DMS114 treated with DMSO at 0.1 percent for 48 hours (cell line): ENCODE measurements around the gene RPL39L.
"Not testable (repeated sequence)": the region's sequence is repeated elsewhere in the genome, so short reads cannot be mapped to it uniquely, and the experiment has no call there.

ENCODE experiments used
- DNase-seq: peaks from one replicate; lab custom pipeline; 2025; ENCODE audit not compliant: unreplicated experiment; lab: John Stamatoyannopoulos, UW

RPL39L gene

DNA sequence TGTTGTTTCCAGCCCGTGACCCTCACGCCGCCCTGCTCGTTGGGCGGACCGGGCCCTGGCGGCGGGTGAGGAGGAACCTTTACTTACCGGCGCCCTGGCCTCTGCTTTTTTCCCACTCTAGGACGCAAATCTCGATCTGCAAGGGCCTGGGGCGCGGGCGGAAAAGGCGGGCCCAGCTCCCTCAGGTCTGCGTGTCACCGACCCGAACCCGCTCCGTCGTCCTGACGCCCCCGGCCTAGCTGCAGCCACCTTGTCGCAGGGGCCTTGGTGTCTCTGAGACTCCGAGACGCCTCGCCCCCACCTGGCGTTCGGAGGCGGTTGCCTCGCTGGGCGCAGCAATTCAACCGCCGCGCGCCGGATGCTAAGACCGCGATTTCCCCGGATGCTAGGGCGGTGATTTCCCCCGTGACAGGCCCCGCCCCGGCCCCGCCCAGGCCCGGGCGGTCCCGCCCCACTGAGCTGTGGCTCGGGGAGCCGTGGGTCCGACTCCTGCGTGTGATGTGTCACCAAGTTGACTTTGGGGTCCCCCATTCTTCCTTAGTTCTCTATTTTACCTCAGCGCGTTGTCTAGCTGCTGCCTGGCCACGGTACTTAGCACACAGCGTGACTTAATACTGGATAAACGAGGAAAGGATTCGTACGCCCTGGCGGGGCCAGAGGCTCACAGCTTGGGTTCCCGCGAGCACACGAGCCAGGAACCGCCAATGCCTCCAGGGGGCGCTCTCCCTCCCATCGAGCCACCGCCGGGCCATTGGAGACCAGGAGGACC is at the start of gene RPL39L:
RPL39L (minus strand) TSS at position 371 of the 769 bp plus-strand sequence. CDS start 18,196 bp downstream, outside the sequence.
- peak; percentile 82 for DNase-seq

DNA sequence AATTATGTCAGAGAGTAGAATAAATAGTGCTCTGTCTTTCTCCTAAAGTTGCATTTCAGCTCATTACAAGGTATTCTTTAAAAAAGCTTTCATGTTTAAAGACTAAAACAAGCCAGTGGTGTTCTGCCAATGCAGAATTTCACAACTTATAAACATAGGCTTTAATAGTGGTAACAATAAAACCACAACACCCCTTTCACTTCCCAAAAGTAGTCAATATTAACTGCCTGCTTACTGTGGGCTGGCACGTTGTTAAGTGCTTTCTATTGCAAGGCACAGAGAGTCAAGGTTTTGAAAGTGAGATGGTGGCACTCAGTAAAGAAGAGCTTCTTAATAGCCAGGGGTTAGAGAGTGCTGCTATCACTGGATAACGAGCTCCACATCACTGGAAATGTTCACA is 49.6 kb upstream of the RPL39L start:
- DNase-seq = no peak

DNA sequence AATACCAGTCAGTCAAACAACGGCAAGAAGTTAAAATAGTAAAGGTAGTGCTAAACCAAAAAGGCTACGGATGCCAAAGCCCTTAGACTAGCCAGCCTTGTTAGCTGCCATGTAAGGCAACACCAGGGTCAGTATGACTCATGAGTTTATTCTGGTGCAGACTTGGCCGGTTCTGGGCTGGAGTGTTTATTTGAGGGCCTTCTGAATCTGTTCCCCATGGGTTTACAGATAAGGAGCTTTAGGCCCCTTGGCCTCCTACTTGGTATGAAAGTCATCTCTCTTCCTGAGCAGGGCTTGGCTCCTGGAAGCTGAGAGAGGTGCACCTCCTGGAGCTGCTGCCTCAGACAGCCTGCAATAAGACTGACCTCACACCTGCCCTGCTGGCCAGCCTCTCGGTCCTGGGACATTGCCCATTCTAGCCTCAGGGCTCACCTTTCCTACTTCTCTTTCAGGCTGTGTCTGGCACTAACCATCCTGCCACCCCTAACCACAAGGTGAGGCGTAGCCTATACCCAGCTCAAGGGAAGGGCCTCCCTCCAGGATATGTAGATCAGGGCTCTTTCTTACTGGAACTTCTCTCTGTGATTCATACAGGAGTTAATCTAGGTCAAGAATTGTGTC is 47.6 kb upstream of the RPL39L start:
- DNase-seq = no peak

DNA sequence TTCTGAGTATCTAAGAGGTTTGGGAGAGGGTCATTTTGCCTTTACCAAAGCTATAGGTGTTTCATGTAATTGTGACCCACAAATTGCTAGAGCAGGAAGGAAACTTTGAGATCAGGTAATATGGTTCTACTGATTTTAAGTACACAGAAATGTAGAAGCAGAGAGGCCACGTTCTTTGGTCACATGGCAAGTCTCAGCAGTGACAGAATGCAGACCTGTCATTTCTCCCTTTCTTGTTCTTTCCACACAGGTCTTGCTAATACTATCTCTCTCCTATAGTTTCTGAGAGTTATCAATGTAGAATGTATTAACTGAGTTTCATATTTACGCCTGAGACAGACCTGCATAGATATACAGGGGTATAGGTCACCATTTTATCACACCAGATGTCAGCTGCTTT is 47.1 kb upstream of the RPL39L start:
- DNase-seq = no peak

DNA sequence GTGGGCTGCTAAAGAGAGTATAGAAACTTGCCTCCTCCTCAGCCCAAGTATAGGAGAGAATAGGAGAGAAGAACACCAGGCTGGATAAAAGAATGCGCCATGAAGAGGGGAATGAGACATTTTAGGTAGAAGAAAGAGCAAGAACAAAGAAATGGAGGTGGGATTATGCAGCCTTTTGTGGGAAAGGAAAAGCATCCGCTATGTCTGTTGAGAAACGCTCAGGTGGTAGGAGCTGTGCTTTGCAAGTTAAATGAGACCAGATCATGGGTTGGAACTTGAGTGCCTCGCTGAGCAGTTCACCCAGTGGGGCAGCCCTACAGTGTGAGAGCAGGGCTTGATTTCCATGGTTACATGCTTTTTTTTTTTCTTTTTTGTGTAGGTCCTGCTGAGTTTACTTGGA is 46.5 kb upstream of the RPL39L start:
- no peak for DNase-seq

DNA sequence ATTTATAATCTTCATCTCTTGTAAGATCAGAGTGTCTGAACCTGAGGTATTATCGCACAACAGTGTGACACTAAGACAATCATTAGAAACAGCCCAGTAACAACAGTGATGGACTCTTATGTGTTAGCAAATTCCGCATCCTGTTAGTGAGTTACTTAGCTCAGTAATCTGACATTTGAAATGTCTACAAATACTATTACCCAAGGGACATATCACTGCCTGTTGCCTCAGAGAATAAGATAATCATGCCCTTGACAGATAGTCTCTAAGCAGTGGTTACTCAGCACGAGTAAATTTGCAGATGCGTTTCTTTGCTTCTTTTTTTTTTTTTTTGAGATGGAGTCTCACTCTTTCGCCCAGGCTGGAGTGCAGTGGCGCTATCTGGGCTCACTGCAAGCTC is 44.6 kb upstream of the RPL39L start:
- no peak for DNase-seq

DNA sequence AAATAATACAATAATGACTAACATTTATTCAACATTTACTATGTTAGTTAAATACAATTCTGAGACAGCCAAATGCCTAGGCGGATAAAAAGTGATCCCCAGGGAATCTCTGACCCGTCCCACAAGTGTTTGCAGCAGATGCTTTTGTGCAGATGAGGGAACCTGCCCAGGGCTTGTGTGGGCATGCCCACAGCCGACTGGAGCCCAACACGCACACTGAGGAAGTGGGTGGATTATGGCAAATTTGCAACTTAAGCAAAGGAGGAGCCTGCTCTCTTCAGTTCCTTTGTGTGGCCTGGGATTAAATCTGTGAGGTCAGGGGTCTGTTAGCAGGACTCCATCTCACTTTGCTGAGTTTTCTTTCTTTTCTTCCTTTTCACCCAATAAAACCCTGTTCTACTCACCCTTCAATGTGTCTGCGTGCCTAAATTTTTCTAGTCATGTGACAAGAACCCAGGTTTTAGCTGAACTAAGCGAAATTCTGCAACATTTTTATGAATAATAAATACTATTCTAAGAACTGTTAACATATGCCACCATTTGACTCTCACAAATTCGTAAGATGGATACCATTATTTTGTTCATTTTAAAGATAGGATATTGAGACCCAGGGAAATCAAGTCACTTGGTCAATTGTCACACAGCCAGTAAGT is 44.0 kb upstream of the RPL39L start:
- no peak for DNase-seq

DNA sequence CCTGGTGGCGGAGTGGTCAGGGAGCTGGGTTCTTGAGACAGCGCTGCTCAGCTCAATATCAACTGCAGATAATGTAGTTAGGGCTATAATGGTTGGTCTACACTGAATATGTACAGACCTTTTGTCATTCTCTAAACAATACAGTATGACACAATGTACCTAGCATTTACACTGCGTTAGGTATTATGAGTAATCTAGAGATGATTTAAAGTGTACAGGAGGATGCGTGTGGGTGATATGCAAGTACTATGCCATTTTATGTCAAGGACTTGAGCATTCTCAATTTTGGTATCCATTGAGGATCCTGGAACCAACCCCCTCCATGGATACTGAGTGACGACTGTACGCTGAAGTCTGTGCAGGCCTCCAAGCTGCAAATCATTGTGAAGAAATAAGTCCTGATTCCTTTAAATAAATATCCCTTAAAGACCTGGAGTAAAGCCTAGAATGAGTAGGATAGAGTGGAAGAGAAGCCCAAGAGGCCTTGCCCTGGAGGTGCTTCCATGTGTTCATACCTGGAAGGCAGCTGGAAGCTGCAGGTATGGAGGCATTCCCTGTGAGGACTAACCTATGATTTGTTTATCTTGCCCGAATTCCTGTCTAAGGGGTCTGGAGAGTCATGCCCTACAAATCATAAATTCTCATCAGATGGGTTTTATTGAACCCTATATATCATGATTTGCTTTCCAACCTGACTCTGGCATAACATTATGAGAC is 42.3 kb upstream of the RPL39L start:
- no peak for DNase-seq

DNA sequence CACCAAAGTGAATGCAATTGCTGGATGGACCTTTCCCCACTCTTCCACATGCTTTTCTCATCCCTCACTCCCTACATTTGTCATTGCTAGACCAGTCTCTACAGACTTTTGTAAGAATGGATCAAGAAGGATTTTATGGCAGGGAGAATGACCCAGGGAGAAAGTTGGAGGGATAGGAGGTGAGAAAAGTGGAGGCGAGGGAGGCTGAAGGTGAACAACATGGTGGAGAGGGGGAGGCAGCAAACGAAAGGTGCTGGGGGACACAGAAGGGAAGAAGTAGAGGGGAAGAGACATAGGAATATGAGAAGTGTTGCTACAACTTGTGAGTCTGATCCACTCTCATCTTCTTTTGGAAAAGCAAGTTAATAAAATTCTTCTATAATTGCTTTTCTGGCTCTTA is 33.6 kb upstream of the RPL39L start:
- DNase-seq = no peak

DNA sequence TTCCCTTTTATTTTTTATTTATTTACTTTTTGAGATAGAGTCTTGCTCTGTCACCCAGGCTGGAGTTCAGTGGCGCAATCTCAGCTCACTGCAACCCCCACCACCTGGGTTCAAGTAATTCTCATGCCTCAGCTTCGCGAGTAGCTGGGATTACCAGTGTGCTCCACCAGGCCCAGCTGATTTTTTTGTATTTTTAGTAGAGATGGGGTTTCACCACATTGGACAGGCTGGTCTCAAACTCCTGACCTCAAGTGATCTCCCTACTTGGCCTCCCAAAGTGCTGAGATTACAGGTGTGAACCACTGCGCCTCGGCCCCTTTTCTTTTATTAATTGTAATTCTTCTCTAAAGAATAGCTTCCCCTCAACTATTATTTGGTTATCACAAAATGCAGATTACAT is 31.6 kb upstream of the RPL39L start:
- not testable (repeated sequence) for DNase-seq

DNA sequence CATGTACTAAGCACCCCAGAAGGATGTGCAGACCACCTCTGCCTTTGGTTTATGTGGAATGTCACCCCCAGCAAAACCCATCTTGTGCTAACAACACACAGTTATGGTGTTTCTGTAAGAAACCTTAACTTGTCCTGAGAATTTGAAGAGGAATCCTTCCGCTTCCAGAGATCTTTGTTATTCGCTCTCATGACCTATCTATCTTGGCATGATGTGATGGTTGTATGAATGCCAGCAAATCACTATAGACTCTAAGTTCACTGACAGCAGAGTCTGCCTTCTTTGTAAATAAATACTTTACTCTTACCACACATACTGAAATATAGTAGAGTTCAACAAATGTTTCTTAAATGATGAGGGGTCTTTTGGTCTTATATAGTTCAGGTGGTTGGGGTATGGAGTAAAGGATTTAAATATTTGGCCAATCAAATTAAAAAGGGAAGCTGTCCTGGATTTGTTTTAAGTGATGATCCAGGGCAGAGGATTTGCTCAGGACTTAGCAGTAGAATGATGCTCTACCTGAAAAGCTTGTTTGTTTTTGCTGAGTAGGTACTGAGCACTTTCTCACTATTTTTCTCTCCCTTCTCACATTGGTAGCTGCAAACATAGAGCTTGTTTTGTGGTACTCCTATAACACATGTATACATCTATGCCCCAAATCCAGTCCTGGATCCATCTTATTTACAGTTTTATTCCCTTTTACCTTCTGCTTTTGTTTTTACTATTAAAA is 30.1 kb upstream of the RPL39L start:
- DNase-seq = no peak

DNA sequence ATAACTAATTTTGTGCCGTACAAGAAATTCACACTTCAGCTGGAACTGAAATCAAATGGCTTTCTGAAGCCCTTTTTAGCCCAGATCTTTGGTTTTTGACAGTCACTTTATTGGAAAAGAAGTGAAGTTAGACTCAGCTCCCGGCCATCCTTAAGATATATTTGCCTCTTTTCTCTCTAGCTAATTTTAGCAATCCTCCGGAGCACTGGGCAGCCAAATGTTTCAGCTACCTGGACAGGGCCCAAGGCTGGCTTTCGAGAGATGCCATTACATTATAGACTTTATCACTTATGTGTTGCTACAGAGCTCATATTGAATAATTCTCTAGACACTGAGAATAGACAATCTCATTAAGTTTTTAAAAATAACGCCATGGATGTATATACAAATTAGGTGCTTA is 28.5 kb upstream of the RPL39L start:
- no peak for DNase-seq

DNA sequence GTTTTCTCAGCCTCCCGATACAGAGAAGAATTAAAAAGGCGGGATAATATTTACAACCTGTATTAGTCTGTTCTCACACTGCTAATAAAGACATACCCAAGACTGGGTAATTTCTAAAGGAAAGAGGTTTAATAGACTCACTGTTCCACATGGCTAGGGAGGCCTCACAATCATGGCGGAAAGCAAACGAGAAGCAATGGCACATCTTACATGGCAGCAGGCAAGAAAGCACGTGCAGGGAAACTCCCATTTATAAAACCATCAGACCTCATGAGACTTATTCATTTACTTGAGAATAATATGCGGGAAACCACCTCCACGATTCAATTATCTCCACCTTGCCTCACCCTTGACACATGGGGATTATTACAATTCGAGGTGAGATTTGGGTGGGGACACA is 27.5 kb upstream of the RPL39L start:
- no peak for DNase-seq

DNA sequence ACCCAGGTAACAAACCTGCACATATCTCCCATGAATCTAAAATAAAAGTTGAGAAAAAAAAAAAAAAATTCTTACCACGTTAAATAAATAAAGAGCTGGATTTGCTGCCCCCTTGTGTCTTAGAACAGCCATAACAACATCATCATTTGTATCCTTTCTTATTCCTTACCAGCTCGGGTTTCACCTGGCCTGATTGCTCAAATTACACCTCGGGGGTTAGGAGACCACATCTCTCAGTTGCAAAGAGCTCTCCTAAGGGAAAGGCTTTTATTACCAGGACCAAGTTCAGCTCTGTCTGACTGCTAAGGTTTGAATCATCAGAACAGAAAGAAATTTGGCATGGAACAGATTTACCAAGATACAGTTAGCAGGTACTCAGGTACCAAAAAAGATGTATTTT is 25.8 kb upstream of the RPL39L start:
- peak; percentile 68 for DNase-seq

DNA sequence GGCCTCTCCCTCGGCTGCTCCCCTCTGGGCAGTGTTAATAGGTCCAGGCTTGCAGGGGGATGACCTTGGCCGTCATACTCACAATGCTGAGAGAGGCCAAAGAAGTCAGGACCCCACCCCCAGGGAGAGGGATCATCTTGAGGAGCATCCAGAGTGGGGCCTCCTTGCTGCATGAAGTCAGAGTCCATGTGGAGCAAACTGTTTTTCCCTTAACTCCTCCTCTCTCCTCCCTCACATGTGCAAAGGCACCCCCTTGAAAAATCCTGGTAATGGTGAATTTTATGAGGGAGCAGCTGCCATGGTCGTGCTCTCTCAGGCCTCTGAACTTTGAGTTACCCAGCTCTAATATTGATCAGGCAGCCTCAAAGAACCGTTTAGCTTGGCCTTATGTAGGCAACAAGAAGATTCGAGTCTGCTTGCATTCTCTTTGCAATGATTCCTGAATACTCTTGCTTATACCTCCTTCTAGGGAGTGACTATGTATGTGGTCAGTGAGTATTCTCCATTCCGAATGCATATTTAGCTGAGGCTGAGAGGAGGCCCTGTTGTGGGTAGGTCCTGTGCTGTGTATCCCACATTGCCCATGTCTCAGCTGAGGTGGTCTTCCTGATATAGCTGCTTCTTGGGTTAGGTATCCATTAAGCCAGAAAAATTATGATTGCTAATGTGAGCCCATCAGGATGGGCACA is 23.1 kb upstream of the RPL39L start:
- DNase-seq = no peak

DNA sequence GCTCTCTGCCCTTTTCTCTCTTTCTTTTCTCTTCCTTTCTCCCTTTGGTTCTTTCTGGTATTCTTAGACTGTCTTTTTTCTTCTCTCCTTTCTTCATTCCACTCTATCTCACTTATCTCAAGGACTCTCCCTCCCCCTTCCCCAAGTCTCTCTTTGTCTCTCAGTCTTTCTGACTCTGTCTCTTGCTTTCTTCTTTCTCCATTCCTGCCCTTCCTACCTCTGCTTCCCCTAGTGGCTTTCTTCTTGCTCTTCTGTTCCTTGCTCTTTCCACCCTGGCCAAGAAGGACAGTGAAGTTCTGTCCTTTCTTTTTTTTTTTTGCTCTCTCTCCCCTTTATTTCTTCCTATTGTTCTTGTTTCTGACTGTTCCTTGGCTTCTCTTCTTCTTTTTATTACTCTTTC is 22.3 kb upstream of the RPL39L start:
- no peak for DNase-seq

DNA sequence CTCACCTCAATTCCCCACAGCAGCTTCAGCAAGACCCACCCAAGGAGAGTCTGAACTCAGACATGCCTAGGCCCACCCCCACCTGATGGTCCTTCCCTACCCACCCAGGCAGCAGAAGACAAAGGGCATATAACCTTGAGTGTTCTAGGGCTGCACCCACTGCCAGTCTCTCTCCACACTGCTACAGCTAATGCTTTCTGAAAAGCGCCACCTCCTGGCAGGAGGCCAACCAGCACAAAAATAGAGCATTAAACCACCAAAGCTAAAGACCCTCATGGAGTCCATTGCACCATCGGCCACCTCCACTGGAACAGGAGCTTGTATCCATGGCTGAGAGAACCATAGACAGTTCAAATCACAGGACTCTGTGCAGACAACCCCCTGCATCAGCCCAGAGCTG is 11.3 kb upstream of the RPL39L start:
- DNase-seq = no peak

DNA sequence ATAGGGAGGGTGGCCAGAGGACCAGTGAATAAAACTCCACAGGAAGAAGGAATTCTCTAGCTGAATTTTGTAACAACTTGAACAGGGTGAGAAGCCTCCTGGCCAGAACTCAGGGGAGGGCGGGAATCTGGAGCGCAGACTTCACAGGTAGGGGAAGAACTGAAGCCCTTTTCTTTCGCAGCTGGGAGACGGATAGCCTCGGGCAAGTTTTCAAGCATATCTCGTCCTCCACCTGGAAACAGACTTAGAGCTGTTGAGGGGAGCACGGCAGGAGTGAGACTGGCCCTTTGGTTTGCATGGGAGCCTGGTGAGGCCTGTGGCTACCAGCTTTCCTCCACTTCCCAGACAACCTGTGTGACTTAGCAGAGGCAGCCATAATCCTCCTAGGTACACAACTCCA is 10.9 kb upstream of the RPL39L start:
- DNase-seq = no peak

DNA sequence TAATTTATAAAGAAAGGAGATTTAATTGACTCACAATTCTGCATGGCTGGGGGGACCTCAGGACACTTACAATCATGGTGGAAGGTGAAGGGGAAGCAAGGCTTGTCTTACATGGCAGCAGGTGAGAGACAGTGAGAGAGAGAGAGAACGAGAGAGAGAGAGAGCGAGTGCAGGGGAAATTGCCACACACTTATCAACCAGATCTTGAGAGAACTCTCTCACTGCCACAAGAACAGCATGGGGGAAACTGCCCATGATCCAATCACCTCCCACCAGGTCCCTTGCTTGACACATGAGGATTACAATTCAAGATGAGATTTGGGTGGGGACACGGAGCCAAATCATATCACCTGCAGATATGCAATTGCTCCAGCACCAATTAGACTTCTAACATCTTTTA is 7.1 kb upstream of the RPL39L start:
- DNase-seq = no peak

DNA sequence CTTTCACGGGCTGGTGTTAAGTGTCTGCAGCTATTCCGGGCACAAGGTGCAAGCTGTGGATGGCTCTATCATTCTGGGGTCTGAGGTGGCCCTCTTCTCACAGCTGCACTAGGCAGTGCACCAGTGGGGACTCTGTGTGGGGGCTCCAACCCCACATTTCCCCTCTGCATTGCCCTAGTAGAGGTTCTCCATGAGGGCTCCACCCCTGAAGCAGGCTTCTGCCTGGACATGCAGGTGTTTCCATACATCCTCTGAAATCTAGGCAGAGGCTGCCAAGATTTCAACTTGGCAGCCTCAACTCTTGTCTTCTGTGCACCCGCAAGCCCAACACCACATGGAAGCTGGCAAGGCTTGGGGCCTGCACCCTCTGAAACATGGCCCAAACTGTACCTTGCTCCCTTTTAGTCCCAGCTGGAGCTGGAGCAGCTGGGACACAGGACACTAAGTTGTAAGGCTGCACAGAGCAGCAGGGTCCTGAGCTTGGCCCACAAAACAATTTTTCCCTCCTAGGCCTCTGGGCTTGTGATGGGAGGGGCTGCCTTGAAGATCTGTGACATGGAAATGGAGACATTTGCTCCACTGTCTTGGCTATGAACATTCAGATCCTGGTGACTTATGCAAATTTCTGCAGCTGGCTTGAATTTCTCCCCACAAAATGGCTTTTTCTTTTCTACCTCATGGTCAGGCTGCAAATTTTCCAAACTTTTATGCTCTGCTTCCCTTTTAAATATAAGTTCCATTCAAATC is 6.0 kb upstream of the RPL39L start:
- DNase-seq = no peak
